GM18502 (cell line): ENCODE data around the gene MS4A12.
"Not testable (repeated sequence)": the region's sequence is repeated elsewhere in the genome, so short reads cannot be mapped to it uniquely, and the experiment has no call there.

ENCODE experiments used
- ATAC-seq: cut with Tn5 transposase; IDR thresholded peaks from one replicate; pipeline ENCODE4 v1.9.1; 2021; ENCODE audit warnings: mild to moderate bottlenecking; ENCODE audit not compliant: unreplicated experiment, poor library complexity

Gene MS4A12

DNA sequence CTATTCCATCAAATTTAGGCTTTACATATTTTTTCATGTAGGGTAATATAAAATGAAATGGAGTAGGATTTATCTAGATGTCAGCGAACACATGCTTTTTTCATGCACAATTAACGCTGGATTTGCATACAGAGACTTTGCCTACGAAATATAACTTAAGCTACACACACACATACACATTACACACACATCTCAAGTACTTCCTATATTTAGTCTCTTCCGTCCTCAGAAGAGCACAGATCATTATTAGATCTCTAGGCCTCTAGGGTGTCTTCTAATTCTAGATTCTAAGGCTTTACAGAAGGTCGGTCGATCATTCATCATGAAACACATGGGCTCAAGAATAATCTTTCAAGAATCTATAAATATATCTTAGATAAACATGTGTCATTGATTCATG lies 18.8 kb downstream of the MS4A12 start:
- ATAC-seq: no peak

DNA sequence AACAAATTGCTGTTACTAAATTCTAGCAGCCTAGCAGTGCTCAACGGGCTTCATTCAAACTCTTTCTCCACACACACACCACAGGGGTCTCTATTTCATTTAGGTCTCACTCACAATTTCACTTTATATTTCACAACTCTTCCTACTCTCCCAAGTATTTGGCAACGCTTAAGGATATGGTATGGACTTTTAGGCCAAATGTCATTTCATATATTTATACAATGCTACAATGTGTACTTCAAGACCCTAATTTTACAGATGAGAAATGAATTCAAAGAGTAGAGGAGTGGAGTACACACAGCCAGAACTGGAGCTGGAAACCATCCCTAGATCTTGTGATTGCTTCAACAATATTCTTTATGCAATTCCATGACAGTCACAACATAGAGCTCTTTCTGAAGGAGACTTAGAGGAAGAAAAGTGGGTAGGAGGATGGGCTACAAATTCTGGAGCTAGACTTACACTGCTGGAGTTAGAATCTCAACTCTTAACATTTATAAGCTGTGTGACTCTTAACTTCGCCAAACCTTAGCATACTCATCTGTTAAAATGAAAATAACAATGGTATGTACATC lies 20.2 kb downstream of the MS4A12 start:
- ATAC-seq: no peak

DNA sequence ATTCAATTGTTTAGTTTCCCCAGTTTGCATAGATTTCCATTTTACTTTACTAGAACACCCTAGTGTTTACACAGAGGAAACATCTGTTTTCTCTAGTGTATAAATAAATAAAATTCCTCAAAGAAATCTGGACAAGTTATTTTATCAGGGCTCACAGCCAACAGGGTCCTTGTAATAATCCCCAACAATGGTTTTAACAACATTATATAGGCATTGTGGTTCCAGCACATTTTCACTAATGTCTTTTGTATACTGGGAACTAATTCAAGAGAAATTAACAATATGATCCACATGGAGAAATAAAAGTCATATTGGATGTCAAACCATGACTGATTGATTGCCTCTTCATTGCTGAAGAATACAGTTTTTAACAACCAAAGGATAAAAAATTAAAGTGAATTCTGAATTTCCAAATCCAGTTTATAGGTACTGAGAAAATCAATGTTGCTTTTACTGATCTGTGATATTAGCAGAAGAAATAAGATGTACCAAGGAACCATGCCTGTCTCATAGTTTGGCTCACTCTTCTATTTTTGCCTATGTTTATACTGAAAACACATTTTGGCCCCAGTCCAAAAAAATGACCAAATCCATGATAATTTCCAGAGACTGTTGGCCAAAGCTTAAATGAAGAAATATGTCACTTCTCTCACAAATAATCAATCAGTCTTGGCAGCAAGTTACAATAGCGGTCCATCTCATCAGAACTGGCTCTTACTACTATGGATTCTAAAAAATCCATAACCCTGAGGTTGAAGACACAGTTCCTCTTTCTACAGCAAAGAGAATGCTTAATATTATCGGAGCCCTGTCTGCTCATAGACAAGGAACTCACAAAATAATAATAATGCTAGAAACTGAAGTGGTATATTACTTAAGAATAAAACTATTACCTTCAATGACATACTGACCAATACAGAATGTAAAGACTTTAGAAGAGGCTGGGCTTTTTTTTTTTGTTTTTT lies 21.2 kb downstream of the MS4A12 start:
- ATAC-seq: no peak

DNA sequence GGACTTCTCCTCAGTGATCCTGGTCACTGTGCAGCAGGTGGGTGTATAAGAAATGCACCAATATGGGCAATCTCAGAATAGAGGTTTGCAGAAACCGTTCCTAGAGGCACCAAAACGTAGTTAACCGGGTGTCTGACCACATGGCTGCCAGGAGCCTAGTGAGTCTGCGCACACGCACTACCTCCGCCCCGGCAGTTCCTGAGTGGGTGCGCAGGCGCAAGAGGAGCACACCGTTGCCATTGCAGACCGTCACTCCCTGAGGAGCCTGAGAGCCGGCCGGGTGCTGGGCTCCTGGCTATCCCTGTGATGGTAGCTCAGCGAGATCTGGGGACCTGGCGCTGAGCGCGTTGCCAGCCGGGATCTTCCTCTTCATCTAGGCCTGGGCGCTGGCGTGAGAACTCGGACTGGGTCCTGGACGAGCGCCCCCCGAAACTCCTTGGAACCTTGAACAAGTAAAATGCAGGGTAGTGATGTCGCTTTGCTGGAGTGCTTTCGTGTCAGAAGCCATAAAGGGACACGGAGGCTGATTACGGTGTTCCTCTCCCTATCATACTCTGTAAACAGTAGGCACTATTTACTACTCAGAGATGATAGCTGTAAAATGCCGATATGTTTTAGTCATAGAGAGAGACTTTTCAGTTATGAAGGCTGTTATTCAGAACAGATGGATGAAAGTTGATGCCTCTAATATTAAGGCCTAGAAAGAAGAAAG lies 22.7 kb downstream of the MS4A12 start, which contains the start of gene MS4A13:
Gene MS4A13, plus strand, starts transcription at position 249 of the 712 bp plus-strand sequence. CDS start 2,692 bp downstream, outside the sequence.
- no peak for ATAC-seq

DNA sequence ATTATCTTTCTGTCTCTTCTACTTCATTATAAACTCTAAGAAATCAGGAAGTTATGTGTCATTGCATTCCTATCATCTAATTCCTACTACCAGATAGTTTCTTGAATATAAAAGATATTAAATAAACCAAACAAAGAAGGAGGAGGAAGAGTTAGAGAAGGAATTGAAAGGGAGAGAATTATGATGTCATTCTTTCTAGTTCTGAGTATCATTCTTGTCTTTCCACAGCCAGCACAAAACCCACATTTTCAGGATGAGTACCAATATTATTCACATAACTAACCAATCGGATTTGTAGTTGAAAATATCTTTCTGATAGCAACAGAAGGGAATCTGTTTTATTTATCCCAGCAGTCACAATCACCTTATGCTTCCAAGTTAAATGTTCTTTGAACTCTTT lies 35.9 kb downstream of the MS4A12 start:
- peak; percentile 32 for ATAC-seq

DNA sequence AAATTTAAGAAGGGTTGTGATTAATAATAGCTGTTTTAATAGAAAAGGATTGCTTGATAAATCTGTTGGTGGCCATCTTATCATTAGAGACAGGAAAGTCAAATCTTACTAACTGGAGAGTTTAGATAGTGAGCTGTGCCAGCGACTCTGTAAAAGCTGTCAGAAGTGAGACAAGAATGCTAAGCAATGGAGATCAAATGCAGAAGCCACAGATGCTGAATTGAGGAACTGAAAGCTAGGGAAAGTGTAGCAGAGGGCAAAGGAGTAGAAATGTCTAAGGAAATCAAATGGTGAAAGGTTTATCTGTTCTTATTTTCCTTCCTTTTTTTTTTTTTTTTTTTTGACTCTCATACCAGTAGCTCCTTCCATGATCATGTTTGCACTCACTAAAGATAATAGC lies 36.4 kb downstream of the MS4A12 start:
- ATAC-seq: peak; percentile 78

DNA sequence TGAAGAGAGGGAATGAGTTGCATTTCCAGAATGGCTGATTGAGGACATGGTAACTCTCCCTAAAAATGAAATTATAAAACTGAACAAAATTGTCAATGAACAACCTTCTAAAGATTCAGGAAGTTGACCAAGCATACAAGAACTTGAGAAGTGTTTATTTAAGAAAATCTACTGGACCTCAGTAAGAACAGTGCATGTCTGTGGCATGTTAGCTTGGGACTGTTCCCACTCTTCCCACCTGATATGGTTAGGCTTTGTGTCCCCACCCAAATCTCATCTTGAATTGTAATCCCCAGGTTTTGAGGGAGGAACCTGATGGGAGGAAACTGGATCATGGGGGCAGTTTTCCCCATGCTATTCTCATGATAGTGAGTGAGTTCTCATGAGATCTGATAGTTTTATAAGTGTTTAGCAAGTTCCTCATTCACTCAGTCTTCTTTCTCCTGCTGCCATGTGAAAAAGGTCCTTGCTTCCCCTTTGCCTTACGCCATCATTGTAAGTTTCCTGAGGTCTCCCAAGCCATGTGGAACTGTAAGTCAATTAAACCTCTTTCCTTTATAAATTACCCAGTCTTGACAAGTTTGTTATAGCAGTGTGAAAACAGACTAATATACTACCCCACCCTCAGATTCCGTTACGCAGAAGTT lies 38.0 kb downstream of the MS4A12 start:
- ATAC-seq: no peak

DNA sequence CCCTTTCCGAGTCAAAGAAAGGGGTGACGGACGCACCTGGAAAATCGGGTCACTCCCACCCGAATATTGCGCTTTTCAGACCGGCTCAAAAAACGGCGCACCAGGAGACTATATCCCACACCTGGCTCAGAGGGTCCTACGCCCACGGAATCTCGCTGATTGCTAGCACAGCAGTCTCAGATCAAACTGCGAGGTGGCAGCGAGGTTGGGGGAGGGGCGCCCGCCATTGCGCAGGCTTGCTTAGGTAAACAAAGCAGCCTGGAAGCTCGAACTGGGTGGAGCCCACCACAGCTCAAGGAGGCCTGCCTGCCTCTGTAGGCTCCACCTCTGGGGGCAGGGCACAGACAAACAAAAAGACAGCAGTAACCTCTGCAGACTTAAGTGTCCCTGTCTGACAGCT lies 39.8 kb downstream of the MS4A12 start:
- not testable (repeated sequence) for ATAC-seq

DNA sequence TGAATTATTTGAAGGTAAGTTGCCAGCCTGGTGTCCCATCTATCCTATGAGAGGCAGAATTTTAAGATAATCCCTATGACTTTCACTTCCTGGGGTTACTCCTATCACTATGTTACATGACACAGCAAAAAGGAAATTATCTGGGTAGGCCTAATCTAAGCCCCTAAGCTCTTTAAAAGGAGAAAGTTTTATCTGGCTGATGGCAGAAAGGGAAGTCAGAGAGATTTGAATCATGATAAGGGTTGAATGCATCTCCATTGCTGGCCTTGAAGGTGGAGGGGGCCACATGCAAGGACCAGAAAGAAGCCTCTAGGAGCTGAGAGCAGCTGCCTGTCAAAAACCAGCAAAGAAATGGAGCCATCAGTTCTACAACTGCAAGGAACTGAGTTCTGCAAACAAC lies 46.0 kb downstream of the MS4A12 start:
- ATAC-seq: not testable (repeated sequence)

DNA sequence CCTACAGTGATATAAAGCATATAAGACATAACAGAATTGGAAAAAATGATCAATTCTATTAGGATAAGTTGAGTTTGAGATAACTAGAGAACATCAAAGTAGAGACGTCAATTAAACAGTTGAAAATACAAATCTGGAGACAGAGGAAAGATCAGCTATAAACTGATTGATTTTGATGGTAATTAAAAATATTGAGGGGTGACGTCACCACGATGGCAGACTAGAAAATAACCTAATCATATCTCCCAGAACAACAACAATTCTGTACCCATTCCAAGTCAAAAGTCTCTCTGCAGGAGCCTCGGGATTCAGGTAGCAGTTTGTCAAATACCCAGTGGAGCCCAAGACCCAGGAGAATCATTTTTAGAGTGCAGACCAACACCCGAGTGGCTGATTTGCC lies 51.5 kb downstream of the MS4A12 start:
- ATAC-seq: no peak
